ENCODE measurements around the gene TMEM250. TPM values are rescaled to one million over a fixed set of nuclear protein-coding genes. Genes with fewer than 3 reads are reported as not detected.
A peak's percentile ranks its signal among the peaks of the same experiment; 100 is the strongest.

Gene TMEM250
- total RNA-seq, 6 experiments from 2014 or later: 12.4 to 29.7 (median 15.4) TPM

DNA sequence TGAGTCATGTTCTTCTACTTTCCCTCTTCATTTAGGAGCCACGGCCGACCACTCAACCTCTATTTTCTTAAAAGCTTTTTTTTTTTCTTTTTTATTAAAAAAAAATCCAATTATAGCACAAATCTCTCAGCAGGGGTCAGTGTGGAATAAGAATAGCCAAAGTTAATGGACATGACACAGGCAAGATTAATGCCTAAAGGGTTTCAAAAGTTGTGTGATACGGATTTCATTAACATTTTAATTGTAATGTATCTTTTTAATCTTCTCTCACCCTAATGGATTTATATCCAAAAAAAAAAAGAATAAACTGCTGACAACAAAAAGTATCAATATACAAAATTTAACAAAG lies 29.0 kb downstream of the TMEM250 start:
- DNase-seq (no peak), ATAC-seq (no peak)
- Histone ChIP-seq H3K9me3 (no peaks in the 10 kb centered on the region), H3K4me3 (no peak overlapping the region), H3K36me3 (no peaks in the 10 kb centered on the region), H3K27ac (no peak overlapping the region), H3K4me1 (peaks cover 0 to 43% (median 20%) of the 10 kb centered on the region in 4 donors), H3K27me3 (no peaks in the 10 kb centered on the region)
- intact Hi-C loops (cut with DNase I): loop anchor here in 1 of 2 donors (5.0 kb wide), 1 partner anchor 33 kb away; no protein-coding TSS in a partner anchor
- no peak for TF ChIP-seq POLR2A (IDR thresholded peaks at IDR 0.05)
- TF ChIP-seq CTCF (IDR thresholded peaks at IDR 0.05): peak; percentile 17 to 35 (median 22)
- 26% methylated on average over 3 of the region's 3 CpGs for WGBS (ENCODE audit: insufficient coverage, low coverage, low lambda C conversion rate, missing lambda C conversion rate)

DNA sequence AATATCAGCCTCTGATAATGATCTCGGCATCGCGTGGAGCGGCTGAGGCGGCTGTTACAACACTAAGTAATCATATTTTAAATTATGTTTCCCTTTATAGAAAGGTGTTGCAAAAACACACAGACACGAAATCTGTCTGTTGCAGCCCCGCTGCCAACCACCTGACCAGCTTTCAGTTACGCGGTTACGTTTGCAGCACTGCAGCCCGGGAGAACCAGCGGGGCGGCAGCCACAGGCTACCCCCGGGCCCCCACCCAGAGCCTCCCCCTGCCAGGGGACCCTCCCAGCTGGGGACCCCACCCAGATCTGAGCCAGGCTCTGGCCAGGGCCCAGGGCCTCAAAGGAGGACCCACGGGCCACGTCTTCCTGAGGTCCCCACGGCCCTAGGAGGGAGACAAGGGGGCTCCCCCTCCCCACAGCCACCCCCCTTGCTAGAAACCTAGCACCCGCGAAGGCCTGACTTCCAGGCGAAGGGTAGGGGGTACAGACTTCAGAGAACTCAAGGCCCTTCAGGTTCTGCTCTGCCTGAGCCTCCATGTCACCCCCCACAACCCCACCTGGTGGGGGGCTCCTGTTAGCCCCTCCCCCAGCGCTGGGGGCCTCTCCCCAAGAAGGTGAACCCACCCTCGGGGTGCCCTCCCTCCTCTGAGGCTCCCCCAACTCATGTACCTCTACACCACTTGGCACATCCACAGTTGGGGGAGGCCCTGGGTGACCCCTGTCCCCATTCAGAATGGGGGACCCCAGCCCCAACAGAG lies 29.6 kb downstream of the TMEM250 start:
- intact Hi-C loops (cut with DNase I): loop anchor here in 1 of 2 donors (5.0 kb wide), 1 partner anchor 33 kb away; no protein-coding TSS in a partner anchor
- DNase-seq (peak in 2 of 3 donors; percentile 19 to 47), ATAC-seq (no peak)
- no peak overlapping the region for H3K4me3 ChIP-seq
- no peaks in the 10 kb centered on the region for H3K36me3 ChIP-seq
- TF ChIP-seq CTCF (IDR thresholded peaks at IDR 0.05) (no peak), POLR2A (IDR thresholded peaks at IDR 0.05) (no peak)
- 49% methylated on average over 11 of the region's 22 CpGs for WGBS (ENCODE audit: insufficient coverage, low coverage, low lambda C conversion rate, missing lambda C conversion rate)
- H3K27ac ChIP-seq: no peak overlapping the region
- H3K4me1 ChIP-seq: peaks cover 0 to 43% (median 20%) of the 10 kb centered on the region in 4 donors
- H3K9me3 ChIP-seq: no peaks in the 10 kb centered on the region
- no peaks in the 10 kb centered on the region for H3K27me3 ChIP-seq

DNA sequence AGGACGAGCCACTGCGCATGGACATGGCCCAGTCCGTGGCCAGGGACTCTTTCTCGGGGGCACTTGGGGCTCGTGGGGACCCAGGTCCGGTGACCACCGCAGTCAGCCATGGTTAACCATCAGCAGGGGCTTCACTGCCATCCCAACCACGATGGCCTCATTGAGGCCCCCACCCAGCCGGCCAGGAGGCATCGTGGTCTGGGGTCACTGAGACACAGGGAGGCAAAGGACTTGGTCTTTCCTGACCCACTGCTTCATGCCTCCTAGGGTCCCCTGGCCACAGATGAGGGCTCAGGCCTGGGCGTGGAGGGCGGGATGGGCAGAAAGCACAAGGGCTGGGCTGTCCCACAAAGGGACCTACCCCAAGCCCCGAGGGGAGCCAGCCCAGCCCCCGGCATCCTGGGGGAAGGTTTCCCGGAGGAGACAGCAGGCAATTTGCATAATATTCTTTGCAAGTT lies 30.2 kb downstream of the TMEM250 start:
- H3K4me1 ChIP-seq: peaks cover 0 to 38% (median 17%) of the 10 kb centered on the region in 4 donors
- no peaks in the 10 kb centered on the region for H3K27me3 ChIP-seq
- intact Hi-C loops (cut with DNase I): loop anchor here in 1 of 2 donors (5.0 kb wide), 1 partner anchor 34 kb away; no protein-coding TSS in a partner anchor
- no peak for TF ChIP-seq POLR2A (IDR thresholded peaks at IDR 0.05)
- no peak for TF ChIP-seq CTCF (IDR thresholded peaks at IDR 0.05)
- DNase-seq (peak in 1 of 3 donors; percentile 53), ATAC-seq (no peak)
- H3K36me3 ChIP-seq: no peaks in the 10 kb centered on the region
- WGBS (ENCODE audit: insufficient coverage, low coverage, low lambda C conversion rate, missing lambda C conversion rate): 58% methylated on average over 5 of the region's 15 CpGs
- no peak overlapping the region for H3K27ac ChIP-seq
- H3K4me3 ChIP-seq: no peak overlapping the region
- H3K9me3 ChIP-seq: no peaks in the 10 kb centered on the region

DNA sequence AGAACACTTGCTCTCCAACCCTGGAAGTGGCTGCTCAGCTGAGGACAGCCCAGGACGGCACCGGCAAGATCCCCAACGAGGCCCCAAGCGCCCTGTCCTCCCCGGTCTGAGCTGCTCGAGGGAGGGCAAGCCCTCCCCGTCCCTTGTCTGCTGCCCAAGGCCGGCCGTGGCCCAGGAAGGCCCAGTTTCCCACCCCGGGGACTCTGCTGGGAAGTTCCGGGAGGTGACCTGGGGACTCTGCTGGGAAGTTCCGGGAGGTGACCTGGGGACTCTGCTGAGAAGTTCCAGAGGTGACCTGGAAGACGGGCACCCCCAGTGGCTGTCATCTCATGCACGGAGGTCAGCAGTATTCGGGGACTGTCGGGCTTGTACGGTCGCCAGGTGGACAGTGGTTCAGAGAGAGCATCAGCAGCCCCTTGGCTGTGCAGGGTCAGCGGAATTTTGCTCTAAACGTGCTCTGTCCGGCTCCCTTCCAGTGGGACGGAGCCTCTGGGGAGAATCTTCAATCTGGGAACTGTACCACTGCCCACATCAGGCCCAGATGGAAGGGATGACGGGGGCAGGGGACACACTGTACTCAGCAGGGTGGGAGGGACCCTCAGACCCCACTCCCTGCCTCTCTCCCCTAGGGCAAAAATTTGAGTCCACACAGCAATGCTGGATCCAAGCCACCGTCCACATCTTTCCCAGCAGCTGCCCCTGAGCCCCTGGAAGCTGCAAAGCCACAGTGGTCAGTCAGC lies 30.8 kb downstream of the TMEM250 start:
- WGBS (ENCODE audit: insufficient coverage, low coverage, low lambda C conversion rate, missing lambda C conversion rate): no CpG with 5 or more reads among the region's 24 CpGs
- ATAC-seq (no peak), DNase-seq (peak in 1 of 3 donors; percentile 42)
- no peaks in the 10 kb centered on the region for H3K27me3 ChIP-seq
- no peak overlapping the region for H3K27ac ChIP-seq
- intact Hi-C loops (cut with DNase I): loop anchor here in 1 of 2 donors (5.0 kb wide), 1 partner anchor 34 kb away; no protein-coding TSS in a partner anchor
- TF ChIP-seq CTCF (IDR thresholded peaks at IDR 0.05) (no peak), POLR2A (IDR thresholded peaks at IDR 0.05) (no peak)
- H3K9me3 ChIP-seq: no peaks in the 10 kb centered on the region
- H3K4me1 ChIP-seq: peaks cover 0 to 32% (median 14%) of the 10 kb centered on the region in 4 donors
- H3K4me3 ChIP-seq: no peak overlapping the region
- no peaks in the 10 kb centered on the region for H3K36me3 ChIP-seq

All from right lobe of liver (tissue), 6 donors.